RWPE2 (cell line): ENCODE results near the gene DCAF17.

Experiments used
- ATAC-seq: fragments of 200-7000 bp; cut with Tn5 transposase; 3 replicates; pipeline ENCODE4 v1.9.1; 2021; ENCODE audit warnings: low read depth
- DNase-seq: peaks from one replicate; pipeline ENCODE4 v3.0.0-alpha.2; 2020; ENCODE audit warnings: low spot score
- H3K27ac ChIP-seq: fragments of 450-650 bp; 2 replicates; pipeline ENCODE4 v1.5.1; 2017; ENCODE audit warnings: mild to moderate bottlenecking; ENCODE audit not compliant: poor library complexity, severe bottlenecking
- H3K27me3 ChIP-seq: fragments of 250-450 bp; sonication (Bioruptor Pico); 2 replicates; pipeline ENCODE4 v1.5.1; 2021; ENCODE audit warnings: mild to moderate bottlenecking, moderate library complexity; ENCODE audit not compliant: insufficient read depth, poor library complexity, severe bottlenecking
- H3K36me3 ChIP-seq: fragments of 250-450 bp; sonication (Bioruptor Pico); 2 replicates; pipeline ENCODE4 v1.5.1; 2020; ENCODE audit warnings: low read depth, mild to moderate bottlenecking, moderate library complexity
- H3K4me1 ChIP-seq: fragments of 250-450 bp; sonication (Bioruptor Pico); 2 replicates; pipeline ENCODE4 v1.5.1; 2021; ENCODE audit warnings: mild to moderate bottlenecking, moderate library complexity; ENCODE audit not compliant: insufficient read depth, poor library complexity, severe bottlenecking
- H3K4me3 ChIP-seq: fragments of 250-450 bp; sonication (Bioruptor Pico); 2 replicates; pipeline ENCODE4 v1.5.1; 2021; ENCODE audit warnings: mild to moderate bottlenecking, moderate library complexity; ENCODE audit not compliant: severe bottlenecking
- H3K9me3 ChIP-seq: fragments of 250-450 bp; sonication (Bioruptor Pico); 2 replicates; pipeline ENCODE4 v1.5.1; 2021; ENCODE audit warnings: mild to moderate bottlenecking, moderate library complexity; ENCODE audit not compliant: severe bottlenecking
- CTCF ChIP-seq: fragments of 450-650 bp; IDR thresholded peaks from one replicate; pipeline ENCODE4 v1.5.1; 2017; ENCODE audit warnings: mild to moderate bottlenecking, moderate library complexity; ENCODE audit not compliant: poor library complexity, severe bottlenecking

The DCAF17 gene

GRCh38 chr2:171479154-171479814 lies 45.3 kb downstream of the DCAF17 start:
- no peaks in the 10 kb centered on the region for H3K4me1 ChIP-seq
- no peak for TF ChIP-seq CTCF
- no peak overlapping the region for H3K4me3 ChIP-seq

GRCh38 chr2:171480908-171481307 lies 46.9 kb downstream of the DCAF17 start:
- no peak for ATAC-seq
- TF ChIP-seq CTCF = no peak
- no peak for DNase-seq
- Histone ChIP-seq H3K36me3 (peaks cover 49% of the 10 kb centered on the region), H3K27me3 (no peaks in the 10 kb centered on the region), H3K4me1 (no peaks in the 10 kb centered on the region), H3K9me3 (peaks cover 2% of the 10 kb centered on the region), H3K4me3 (no peak overlapping the region), H3K27ac (no peak overlapping the region)

More at GRCh38 chr2:171479154-171479814, 45.3 kb downstream of the DCAF17 start:
- ATAC-seq (no peak), DNase-seq (no peak)
- Histone ChIP-seq H3K27ac (no peak overlapping the region), H3K9me3 (peaks cover 2% of the 10 kb centered on the region), H3K27me3 (no peaks in the 10 kb centered on the region), H3K36me3 (peaks cover 61% of the 10 kb centered on the region)

- no peak overlapping the region for H3K4me3 ChIP-seq
- H3K27me3 ChIP-seq = no peaks in the 10 kb centered on the region
- H3K36me3 ChIP-seq = peaks cover 35% of the 10 kb centered on the region
- H3K27ac ChIP-seq = no peak overlapping the region
- no peak for TF ChIP-seq CTCF
- H3K4me1 ChIP-seq = no peaks in the 10 kb centered on the region
- ATAC-seq = no peak
- H3K9me3 ChIP-seq = peaks cover 2% of the 10 kb centered on the region
- DNase-seq = no peak
Measured at GRCh38 chr2:171482308-171482707, 48.3 kb downstream of the DCAF17 start.

GRCh38 chr2:171482877-171483276 lies 48.9 kb downstream of the DCAF17 start:
- peaks cover 2% of the 10 kb centered on the region for H3K9me3 ChIP-seq
- no peaks in the 10 kb centered on the region for H3K4me1 ChIP-seq
- no peaks in the 10 kb centered on the region for H3K27me3 ChIP-seq
- H3K4me3 ChIP-seq = no peak overlapping the region
- H3K27ac ChIP-seq = no peak overlapping the region
- TF ChIP-seq CTCF = no peak
- peaks cover 33% of the 10 kb centered on the region for H3K36me3 ChIP-seq
- no peak for ATAC-seq
- DNase-seq = no peak

DNA sequence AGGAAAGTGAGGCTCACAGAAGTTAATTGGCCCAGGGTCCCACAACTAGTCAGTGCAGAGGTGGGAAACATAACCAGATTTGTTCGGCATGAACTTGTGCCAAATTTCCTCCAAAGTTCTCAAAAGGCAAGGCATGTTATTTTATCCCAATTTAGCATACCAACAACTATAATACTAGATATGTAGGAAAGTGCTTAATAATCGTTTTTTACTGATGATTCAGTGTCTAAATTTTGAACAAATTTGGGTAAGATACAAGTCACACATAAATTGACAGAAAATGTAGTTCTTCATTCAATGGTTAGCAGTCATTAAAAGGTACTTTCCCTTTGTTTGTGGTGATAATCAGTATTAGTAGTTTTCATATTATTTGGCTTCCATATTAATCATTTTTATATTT lies 49.8 kb downstream of the DCAF17 start:
- Histone ChIP-seq H3K4me3 (no peak overlapping the region), H3K9me3 (peaks cover 2% of the 10 kb centered on the region), H3K4me1 (no peaks in the 10 kb centered on the region), H3K27me3 (no peaks in the 10 kb centered on the region), H3K27ac (no peak overlapping the region), H3K36me3 (peaks cover 33% of the 10 kb centered on the region)
- no peak for DNase-seq
- TF ChIP-seq CTCF = no peak
- no peak for ATAC-seq
